GM19395 (cell line): ENCODE measurements around the gene ATE1.

Source experiments
- ATAC-seq: cut with Tn5 transposase; IDR thresholded peaks from one replicate; pipeline ENCODE4 v1.9.1; 2021; ENCODE audit warnings: mild to moderate bottlenecking, moderate library complexity; ENCODE audit not compliant: unreplicated experiment

Gene ATE1

GRCh38 chr10:121879476-121879875 is 48.4 kb downstream of the ATE1 start:
- ATAC-seq = no peak

- no peak for ATAC-seq
Measured at GRCh38 chr10:121873236-121873635, 54.6 kb downstream of the ATE1 start.

GRCh38 chr10:121870413-121870812 is 57.4 kb downstream of the ATE1 start:
- no peak for ATAC-seq

- no peak for ATAC-seq
Measured at GRCh38 chr10:121865554-121865953, 62.3 kb downstream of the ATE1 start.

GRCh38 chr10:121864653-121865052 is 63.2 kb downstream of the ATE1 start:
- no peak for ATAC-seq

GRCh38 chr10:121864168-121864567 is 63.7 kb downstream of the ATE1 start:
- ATAC-seq = no peak

- ATAC-seq = no peak
Measured at GRCh38 chr10:121862649-121863048, 65.2 kb downstream of the ATE1 start.

- ATAC-seq = no peak
Measured at GRCh38 chr10:121862042-121862441, 65.8 kb downstream of the ATE1 start.

GRCh38 chr10:121860810-121861209 is 67.0 kb downstream of the ATE1 start:
- ATAC-seq = no peak

- no peak for ATAC-seq
Measured at GRCh38 chr10:121854809-121855445, 72.9 kb downstream of the ATE1 start.

- ATAC-seq = no peak
Measured at GRCh38 chr10:121853950-121854349, 73.9 kb downstream of the ATE1 start.

- ATAC-seq = no peak
Measured at GRCh38 chr10:121851786-121852185, 76.0 kb downstream of the ATE1 start.

- no peak for ATAC-seq
Measured at GRCh38 chr10:121848082-121848481, 79.7 kb downstream of the ATE1 start.

GRCh38 chr10:121846555-121846954 is 81.3 kb downstream of the ATE1 start:
- no peak for ATAC-seq

GRCh38 chr10:121845044-121845784 is 82.6 kb downstream of the ATE1 start:
- peak; percentile 90 for ATAC-seq

- no peak for ATAC-seq
Measured at GRCh38 chr10:121844537-121844936, 83.3 kb downstream of the ATE1 start.

GRCh38 chr10:121843379-121843778 is 84.5 kb downstream of the ATE1 start:
- no peak for ATAC-seq

- no peak for ATAC-seq
Measured at GRCh38 chr10:121841862-121842261, 86.0 kb downstream of the ATE1 start.

GRCh38 chr10:121838931-121839330 is 88.9 kb downstream of the ATE1 start:
- ATAC-seq = no peak

GRCh38 chr10:121838149-121838548 is 89.7 kb downstream of the ATE1 start:
- no peak for ATAC-seq

- ATAC-seq = no peak
Measured at GRCh38 chr10:121836171-121836570, 91.7 kb downstream of the ATE1 start.

- ATAC-seq = no peak
Measured at GRCh38 chr10:121835376-121835775, 92.5 kb downstream of the ATE1 start.

- no peak for ATAC-seq
Measured at GRCh38 chr10:121834757-121835156, 93.1 kb downstream of the ATE1 start.
